GM20431 (cell line): ENCODE results near the gene IFT172.
"Not testable (repeated sequence)": the region's sequence is repeated elsewhere in the genome, so short reads cannot be mapped to it uniquely, and the experiment has no call there.

Source experiments
- in situ Hi-C: fragments of 300-500 bp; cut with MseI, MboI; formaldehyde crosslinking; loops from one replicate; pipeline ENCODE4 v1.15.0; 2020; ENCODE audit warnings: low sequenced_read_pairs; ENCODE audit not compliant: unreplicated experiment

Gene IFT172

GRCh38 chr2:27489498-27490397 lies at the start of gene IFT172:
Gene IFT172, minus strand, starts transcription at chr2:27489743. Its CDS starts 90 bp downstream, at chr2:27489653.
- in situ Hi-C loops = no loop called here

- in situ Hi-C loops = not testable (repeated sequence)
Observed at GRCh38 chr2:27538839-27539450, 49.4 kb upstream of the IFT172 start.

GRCh38 chr2:27537287-27537686 lies 47.7 kb upstream of the IFT172 start:
- in situ Hi-C loops = no loop called here

- in situ Hi-C loops = no loop called here
Observed at GRCh38 chr2:27531983-27532382, 42.4 kb upstream of the IFT172 start.

GRCh38 chr2:27527182-27527581 lies 37.6 kb upstream of the IFT172 start:
- in situ Hi-C loops = no loop called here

- in situ Hi-C loops = no loop called here
Observed at GRCh38 chr2:27522400-27522945, 32.9 kb upstream of the IFT172 start.

GRCh38 chr2:27520316-27520715 lies 30.8 kb upstream of the IFT172 start:
- in situ Hi-C loops = no loop called here

GRCh38 chr2:27518782-27519113 lies 29.2 kb upstream of the IFT172 start:
- in situ Hi-C loops = no loop called here

GRCh38 chr2:27518113-27518781 lies 28.7 kb upstream of the IFT172 start:
- in situ Hi-C loops = no loop called here

GRCh38 chr2:27509326-27509725 lies 19.8 kb upstream of the IFT172 start:
- in situ Hi-C loops = no loop called here

GRCh38 chr2:27507293-27507692 lies 17.8 kb upstream of the IFT172 start:
- in situ Hi-C loops = no loop called here

- in situ Hi-C loops = no loop called here
Observed at GRCh38 chr2:27506587-27506986, 17.0 kb upstream of the IFT172 start.

- in situ Hi-C loops = no loop called here
Observed at GRCh38 chr2:27502142-27502541, 12.6 kb upstream of the IFT172 start.

- in situ Hi-C loops = no loop called here
Observed at GRCh38 chr2:27501042-27501441, 11.5 kb upstream of the IFT172 start.

GRCh38 chr2:27498975-27499374 lies 9.4 kb upstream of the IFT172 start:
- in situ Hi-C loops = no loop called here

GRCh38 chr2:27497288-27497627 lies 7.7 kb upstream of the IFT172 start:
- in situ Hi-C loops = no loop called here

GRCh38 chr2:27496357-27497287 lies 7.1 kb upstream of the IFT172 start, which contains the start of gene GCKR:
Gene GCKR, plus strand, starts transcription at chr2:27496839. Its CDS starts 66 bp downstream, at chr2:27496905.
- in situ Hi-C loops = no loop called here

- in situ Hi-C loops = no loop called here
Observed at GRCh38 chr2:27495840-27496356, 6.4 kb upstream of the IFT172 start.

- in situ Hi-C loops = no loop called here
Observed at GRCh38 chr2:27494944-27495554, 5.5 kb upstream of the IFT172 start, which contains the start of gene FNDC4. Gene FNDC4, minus strand, starts transcription at chr2:27495200. Its CDS starts 521 bp downstream, at chr2:27494679.
